Uterus (tissue), 2 donors: Measurements from ENCODE around the gene OGFR.

Source experiments
- POLR2A ChIP-seq, 2 donors: fragments of 450-650 bp; IDR thresholded peaks; one replicate each; pipeline ENCODE4 v1.6.1; 2016; ENCODE audit warnings: antibody characterized with exemption in 2 of 2, mild to moderate bottlenecking in 1 of 2, moderate library complexity in 1 of 2
- TF ChIP-seq, protein P1 (sequence below), 4 experiments: fragments of 200-600 bp in 2 of 4; fragments of 450-650 bp in 2 of 4; sonication (generic) in 2 of 4; IDR thresholded peaks; one replicate each; pipeline ENCODE4 v1.5.1; 2016 to 2019; ENCODE audit warnings: antibody characterized with exemption in 4 of 4, mild to moderate bottlenecking in 2 of 4, moderate library complexity in 1 of 4

DNA sequence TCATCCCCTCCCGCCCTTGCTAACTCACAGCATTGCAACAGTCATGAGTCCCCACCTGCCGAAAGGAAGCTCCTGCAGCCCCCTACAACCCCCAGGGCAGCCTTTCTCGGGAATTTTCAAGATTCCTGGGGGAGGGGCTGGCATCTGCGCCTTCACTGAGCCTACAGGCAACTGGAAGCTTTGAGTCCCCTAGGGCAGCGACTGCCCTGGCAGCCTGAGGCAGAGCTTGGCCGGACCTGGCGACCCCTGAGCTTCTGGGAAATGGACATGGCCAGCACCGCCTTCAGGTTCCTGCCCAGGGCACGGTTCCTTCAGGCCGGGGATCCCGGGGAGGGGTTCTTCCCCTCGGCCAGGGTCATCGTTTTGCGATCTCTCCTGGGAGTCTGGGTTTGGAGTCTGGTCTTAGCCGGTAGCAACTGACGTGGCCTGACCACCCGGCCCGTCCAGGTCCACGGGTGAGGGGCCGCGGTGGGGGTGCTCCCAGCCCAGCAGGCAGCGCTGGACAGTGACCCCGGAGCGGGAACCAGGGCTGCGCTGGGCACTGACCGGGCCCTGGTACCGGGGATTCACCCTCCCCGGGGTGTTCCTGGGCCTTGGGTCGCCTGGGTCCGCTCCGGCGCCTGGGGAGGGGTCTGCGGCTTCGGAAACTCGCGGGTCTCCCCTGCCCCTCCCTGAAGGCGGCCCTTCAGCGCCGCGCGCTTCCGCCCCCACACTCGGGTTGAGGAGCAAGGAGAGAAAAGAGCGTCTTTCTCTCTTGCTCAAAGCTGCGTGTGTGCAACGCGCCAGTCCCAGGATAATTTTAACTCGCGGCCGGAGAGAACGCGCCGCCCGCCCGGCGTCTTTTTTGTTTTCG lies 11.6 kb downstream of the OGFR start:
- TF ChIP-seq, protein P1, sequence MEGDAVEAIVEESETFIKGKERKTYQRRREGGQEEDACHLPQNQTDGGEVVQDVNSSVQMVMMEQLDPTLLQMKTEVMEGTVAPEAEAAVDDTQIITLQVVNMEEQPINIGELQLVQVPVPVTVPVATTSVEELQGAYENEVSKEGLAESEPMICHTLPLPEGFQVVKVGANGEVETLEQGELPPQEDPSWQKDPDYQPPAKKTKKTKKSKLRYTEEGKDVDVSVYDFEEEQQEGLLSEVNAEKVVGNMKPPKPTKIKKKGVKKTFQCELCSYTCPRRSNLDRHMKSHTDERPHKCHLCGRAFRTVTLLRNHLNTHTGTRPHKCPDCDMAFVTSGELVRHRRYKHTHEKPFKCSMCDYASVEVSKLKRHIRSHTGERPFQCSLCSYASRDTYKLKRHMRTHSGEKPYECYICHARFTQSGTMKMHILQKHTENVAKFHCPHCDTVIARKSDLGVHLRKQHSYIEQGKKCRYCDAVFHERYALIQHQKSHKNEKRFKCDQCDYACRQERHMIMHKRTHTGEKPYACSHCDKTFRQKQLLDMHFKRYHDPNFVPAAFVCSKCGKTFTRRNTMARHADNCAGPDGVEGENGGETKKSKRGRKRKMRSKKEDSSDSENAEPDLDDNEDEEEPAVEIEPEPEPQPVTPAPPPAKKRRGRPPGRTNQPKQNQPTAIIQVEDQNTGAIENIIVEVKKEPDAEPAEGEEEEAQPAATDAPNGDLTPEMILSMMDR (IDR thresholded peaks at IDR 0.05), result no peak
- no peak for TF ChIP-seq POLR2A (IDR thresholded peaks at IDR 0.05)
